NCI-H510A (cell line): ENCODE results near the gene DDX56.
"Not testable (repeated sequence)": the region's sequence is repeated elsewhere in the genome, so short reads cannot be mapped to it uniquely, and the experiment has no call there.

Source experiments
- DNase-seq: peaks from one replicate; lab custom pipeline; 2025; lab: John Stamatoyannopoulos, UW

The DDX56 gene

GRCh38 chr7:44562622-44562962 is 11.1 kb downstream of the DDX56 start:
- DNase-seq, result not testable (repeated sequence)

GRCh38 chr7:44561962-44562621 is 11.6 kb downstream of the DDX56 start:
- no peak for DNase-seq

- no peak for DNase-seq
These were observed 12.2 kb downstream of the DDX56 start for GRCh38 chr7:44561481-44561880.

GRCh38 chr7:44559485-44559884 is 14.2 kb downstream of the DDX56 start:
- no peak for DNase-seq

- DNase-seq, result no peak
These were observed 16.2 kb downstream of the DDX56 start for GRCh38 chr7:44557485-44557884.

GRCh38 chr7:44555350-44555749 is 18.4 kb downstream of the DDX56 start:
- DNase-seq, result no peak

- DNase-seq, result not testable (repeated sequence)
These were observed 21.2 kb downstream of the DDX56 start for GRCh38 chr7:44552473-44553005.

GRCh38 chr7:44549457-44549856 is 24.3 kb downstream of the DDX56 start:
- no peak for DNase-seq

- DNase-seq, result no peak
These were observed 24.8 kb downstream of the DDX56 start for GRCh38 chr7:44548893-44549292.

GRCh38 chr7:44547536-44548231 is 26.0 kb downstream of the DDX56 start:
- no peak for DNase-seq

GRCh38 chr7:44541876-44542610 is 31.7 kb downstream of the DDX56 start:
- no peak for DNase-seq

GRCh38 chr7:44541028-44541869 is 32.5 kb downstream of the DDX56 start, which contains the start of gene NPC1L1:
NPC1L1 (minus strand) TSS chr7:44541330; CDS start chr7:44541259, 71 bp downstream.
- no peak for DNase-seq

GRCh38 chr7:44540592-44541027 is 33.1 kb downstream of the DDX56 start:
- DNase-seq, result no peak

GRCh38 chr7:44539669-44540506 is 33.8 kb downstream of the DDX56 start:
- no peak for DNase-seq

- DNase-seq, result no peak
These were observed 34.7 kb downstream of the DDX56 start for GRCh38 chr7:44538798-44539668.

- no peak for DNase-seq
These were observed 35.5 kb downstream of the DDX56 start for GRCh38 chr7:44538093-44538797.

GRCh38 chr7:44537442-44537841 is 36.3 kb downstream of the DDX56 start:
- DNase-seq, result no peak

- no peak for DNase-seq
These were observed 37.6 kb downstream of the DDX56 start for GRCh38 chr7:44536090-44536489.
